Measurements from ENCODE around the gene ELL2. TPM values are rescaled to one million over a fixed set of nuclear protein-coding genes. Genes with fewer than 3 reads are reported as not detected.

ELL2 gene
- total RNA-seq, 1 experiment from 2014 or later = 0.54 TPM

DNA sequence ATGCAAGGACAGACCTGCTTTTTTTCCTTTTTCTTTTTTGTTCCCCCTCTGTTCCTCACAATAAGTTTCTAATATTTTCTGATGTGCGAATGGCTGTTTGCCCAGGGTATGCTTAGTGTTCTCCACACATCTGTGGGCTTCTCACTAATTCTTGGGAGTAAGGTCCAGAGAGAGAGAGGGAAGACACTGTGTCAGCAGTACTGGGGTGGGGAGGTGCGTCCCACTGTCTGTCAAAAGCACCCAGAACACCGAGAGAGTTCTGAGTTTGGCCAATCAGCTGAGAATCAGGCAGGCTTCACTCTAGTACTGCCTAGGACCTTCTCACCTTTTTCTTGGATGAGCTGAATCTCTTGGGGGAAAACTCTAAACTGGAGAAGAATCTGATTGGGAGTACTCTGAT lies 61.8 kb downstream of the ELL2 start:
- DNase-seq (ENCODE audit: low spot score) = no peak
- in situ Hi-C loops (cut with HindIII; ENCODE audit: low sequenced_read_pairs) = no loop called here

DNA sequence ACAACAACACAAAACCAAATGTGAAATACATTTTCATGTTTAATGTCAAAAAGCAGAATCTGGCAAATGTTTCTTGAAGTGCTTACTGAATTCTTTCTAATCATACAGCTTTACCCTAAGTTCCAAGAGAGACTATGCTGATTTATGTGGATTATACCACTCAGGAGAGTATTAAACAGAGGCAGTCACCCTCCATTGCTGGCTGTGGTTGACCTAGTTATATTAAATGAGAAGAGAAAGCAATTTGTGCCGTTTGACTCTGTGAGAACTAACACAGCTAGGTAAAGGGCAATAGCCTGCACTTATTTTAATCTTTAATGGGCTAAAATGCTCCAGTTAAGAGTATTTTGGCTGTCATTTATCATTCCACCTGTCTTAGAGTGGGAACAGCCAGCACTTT lies 62.6 kb downstream of the ELL2 start:
- DNase-seq (ENCODE audit: low spot score) = peak; percentile 37
- in situ Hi-C loops (cut with HindIII; ENCODE audit: low sequenced_read_pairs) = no loop called here

DNA sequence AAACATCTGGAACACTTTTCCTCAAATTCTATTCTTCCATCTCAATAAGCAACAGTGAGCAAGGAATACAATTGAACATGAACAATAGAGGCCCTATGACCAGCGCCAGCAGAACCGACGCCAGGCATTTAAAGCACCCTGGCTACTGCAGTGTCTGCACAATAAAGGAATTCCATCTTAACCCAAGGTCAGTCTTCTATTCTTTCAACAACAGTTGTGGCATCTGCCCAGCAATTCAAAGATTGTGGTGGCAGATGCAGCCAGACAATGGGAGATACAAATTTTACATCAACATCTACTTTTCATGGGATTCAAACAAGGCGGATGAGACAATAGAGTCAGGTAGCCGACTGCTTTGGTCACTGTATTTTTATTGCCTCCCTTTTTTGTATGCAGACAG lies 65.9 kb downstream of the ELL2 start:
- DNase-seq (ENCODE audit: low spot score) = no peak

DNA sequence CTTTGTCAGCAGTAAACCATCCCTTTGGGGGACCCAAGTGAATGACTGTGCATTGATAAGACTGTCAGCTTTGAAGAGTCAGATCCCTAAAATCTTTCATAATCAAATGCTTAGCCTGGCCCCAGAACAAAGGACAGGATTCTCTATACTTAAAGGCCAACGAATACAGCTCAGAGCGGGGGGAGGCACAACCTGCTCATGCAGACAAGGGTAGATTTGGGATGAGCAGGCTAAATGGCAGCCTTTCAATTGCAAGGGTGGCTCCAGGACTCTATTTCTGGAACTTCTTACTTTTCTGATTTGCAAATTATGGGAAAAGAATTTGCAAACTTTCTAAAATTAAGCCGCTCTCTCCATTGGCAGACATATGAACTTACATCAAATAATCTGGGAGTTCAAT lies 66.4 kb downstream of the ELL2 start:
- DNase-seq (ENCODE audit: low spot score) = no peak
- in situ Hi-C loops (cut with HindIII; ENCODE audit: low sequenced_read_pairs) = no loop called here

More for the DNA sequence above, 65.9 kb downstream of the ELL2 start:
- in situ Hi-C loops (cut with HindIII; ENCODE audit: low sequenced_read_pairs) = no loop called here

DNA sequence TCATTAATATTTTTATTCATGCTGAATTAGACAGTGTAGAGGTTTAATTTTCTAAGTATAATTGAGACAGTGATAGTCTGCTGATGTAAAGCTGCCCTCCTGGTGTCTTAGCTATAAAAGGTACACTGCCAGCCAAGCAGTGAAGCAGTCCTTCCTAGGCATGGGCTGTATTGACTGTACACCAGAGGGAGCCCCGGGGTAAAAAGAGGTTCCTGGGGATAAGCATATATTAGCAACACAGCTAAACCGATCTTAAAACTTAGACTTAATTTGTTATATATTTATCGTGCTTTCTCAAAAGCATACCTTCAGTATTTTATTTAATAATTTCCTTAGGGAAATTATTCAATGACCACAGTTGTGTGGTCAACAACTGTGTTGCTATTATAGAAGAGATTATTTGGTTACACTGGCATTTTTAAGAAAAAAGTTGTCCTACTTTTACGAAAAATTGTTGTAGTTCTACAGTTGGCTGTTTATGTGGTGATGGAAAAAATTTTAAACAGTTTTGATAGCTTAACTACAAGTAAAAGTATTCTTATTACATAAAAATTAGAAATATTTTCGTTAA lies 68.8 kb downstream of the ELL2 start:
- no peak for DNase-seq (ENCODE audit: low spot score)
- in situ Hi-C loops (cut with HindIII; ENCODE audit: low sequenced_read_pairs) = no loop called here

DNA sequence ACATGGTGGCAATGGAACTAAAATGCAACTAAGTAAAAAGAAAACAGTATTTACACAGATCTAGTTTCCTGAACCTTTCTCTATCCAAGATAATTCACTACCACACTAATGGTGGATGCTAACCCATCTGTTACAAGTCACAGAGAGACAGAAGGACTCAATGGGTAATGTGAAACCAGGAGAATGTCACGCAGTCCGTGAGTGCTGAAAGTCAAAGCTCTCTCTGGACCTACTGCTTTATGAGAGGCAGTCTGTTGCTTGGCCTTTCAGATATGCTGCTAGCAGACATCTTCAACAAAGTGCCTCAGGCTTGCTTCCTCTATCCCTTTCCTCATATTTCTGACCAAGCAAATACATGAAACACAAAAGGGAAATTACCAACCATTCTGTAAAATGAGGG lies 70.2 kb downstream of the ELL2 start:
- no peak for DNase-seq (ENCODE audit: low spot score)
- in situ Hi-C loops (cut with HindIII; ENCODE audit: low sequenced_read_pairs) = no loop called here

DNA sequence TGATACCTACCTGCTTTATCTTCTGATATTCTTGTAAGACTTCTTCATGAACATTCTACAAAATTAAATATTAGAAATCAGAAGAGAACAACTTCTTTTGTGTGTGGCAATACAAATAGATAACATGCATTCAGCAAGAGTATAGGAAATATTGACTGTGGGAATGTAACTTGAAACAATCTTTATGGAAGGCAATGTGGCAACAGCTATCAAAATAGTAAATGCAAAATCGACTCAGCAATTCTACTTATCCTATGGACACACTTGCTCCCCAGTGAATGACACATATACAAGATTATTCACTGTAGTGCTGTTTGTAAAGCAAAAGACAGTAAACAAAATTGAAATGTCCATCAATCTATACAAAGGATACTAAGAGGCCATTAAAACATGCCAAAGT lies 72.6 kb downstream of the ELL2 start:
- in situ Hi-C loops (cut with HindIII; ENCODE audit: low sequenced_read_pairs) = no loop called here
- DNase-seq (ENCODE audit: low spot score) = no peak

DNA sequence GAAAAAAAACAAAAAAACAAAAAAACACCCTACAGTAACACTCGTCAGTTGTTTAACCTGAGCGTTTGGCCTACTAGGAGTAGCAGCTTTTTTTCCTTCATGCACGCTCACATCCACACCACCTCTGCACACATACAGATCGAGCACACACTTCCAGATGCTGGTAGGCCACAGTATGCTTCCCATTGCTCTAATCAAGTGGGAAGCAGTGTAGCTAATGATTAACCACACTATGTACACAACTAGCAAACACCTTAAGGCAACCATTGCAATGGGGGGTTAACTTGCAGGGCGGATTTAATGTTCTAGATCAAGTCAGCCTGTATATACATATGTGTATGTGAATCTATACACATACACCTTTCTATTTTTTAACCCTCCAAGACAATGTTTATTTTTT lies 73.7 kb downstream of the ELL2 start:
- in situ Hi-C loops (cut with HindIII; ENCODE audit: low sequenced_read_pairs) = no loop called here
- DNase-seq (ENCODE audit: low spot score) = no peak

DNA sequence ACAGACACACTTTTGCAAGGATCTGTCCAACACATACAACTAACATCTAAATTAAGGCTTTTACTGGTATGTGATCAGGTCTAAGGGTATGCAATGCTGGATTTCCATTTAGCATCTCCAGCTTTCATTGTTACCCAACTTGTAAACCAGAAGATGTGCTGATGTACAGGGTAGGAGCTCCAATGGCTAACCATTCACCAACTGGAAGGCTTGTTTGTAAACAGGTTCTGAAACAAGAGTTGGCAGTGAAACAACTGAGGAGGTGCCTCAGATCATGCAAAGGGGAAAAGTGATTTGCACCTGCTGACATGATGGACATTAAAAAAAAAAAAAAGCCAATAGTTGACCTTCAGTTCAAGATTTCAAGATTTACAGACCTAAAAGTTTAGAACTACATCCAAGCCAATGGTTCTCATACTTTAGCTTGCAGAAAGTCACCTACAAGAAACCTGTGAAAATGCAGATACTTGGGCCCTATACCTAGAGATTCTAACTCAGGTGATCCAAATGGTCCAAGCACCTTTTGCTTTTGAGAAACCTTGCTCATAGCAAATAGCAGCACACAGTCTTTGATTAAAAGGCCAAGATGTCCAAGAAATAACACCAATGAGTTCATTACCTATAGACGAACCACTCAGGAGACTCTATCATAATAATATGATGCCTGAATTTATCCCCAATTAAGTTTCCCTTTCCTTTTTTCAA lies 75.2 kb downstream of the ELL2 start:
- in situ Hi-C loops (cut with HindIII; ENCODE audit: low sequenced_read_pairs) = no loop called here
- DNase-seq (ENCODE audit: low spot score) = no peak

DNA sequence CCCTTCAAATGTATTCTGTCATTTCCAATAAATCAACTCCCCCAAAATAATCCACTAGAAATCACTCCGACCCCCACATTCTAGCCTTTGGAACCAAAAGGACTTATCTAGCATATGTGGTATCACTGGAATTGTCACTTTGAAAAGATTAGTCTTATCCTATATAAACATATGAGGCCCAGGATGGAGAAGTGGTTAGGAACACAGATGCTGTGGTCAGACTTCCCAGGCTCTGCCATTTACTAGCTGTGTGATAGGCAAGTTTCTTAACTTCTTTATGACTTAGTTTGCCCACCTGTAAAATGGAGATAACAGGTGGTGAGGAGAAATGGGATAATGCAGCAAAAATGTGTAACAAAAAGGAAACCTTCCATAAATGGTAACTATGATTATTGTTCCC lies 77.1 kb downstream of the ELL2 start:
- no peak for DNase-seq (ENCODE audit: low spot score)
- in situ Hi-C loops (cut with HindIII; ENCODE audit: low sequenced_read_pairs) = no loop called here

DNA sequence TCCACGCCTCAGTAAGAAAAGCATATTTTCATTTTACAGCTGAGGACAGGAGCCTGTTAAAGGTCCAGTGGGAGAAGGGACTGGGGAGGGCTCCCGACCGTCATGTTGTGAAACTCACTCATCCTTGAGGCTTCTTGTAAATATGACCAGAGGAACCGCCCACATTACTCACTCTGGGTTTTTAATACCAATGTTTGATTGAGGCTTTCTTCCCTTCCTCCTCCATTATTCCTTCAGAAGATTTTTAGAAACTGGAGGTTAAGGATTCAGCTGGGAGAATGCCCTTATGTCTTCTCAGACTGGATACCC lies 77.7 kb downstream of the ELL2 start:
- no peak for DNase-seq (ENCODE audit: low spot score)
- in situ Hi-C loops (cut with HindIII; ENCODE audit: low sequenced_read_pairs) = no loop called here

DNA sequence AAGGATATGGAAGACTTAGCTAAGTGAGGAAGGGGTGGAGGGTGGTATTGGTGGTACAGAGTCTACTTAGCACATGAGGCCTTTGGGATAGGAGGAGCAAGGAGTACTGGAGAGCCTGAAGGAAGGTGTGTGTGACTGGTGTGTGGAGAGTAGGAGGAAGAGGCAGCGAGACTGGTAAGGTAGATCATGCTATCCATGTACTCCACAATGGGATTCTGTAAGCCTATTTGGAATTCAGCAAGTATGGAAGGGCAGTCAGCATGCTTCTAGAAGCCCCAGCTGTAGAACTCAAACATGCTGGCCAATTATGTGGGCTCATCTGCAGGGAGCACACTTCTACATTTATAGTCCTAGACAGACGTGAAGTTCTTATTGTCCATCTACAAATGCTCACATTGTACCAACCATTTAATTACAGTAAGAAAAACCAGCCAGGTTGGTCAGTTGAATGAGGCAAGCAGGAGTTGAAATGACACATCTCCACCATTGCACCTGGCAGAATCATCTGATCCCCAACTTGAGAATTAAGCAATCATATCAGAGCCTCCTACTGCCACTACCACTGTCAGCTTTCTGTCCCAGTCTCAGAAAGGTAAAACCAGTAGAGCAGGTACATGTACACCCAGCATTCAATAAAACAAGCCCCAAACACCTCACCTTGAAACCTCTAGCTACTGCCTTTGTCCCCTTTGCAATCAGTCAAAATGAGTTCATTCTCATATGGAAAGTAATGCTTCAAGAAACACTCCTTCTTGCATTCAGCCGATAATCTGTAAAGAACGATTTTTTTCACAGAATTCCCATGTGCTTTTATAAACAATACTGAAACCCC lies 78.2 kb downstream of the ELL2 start:
- no peak for DNase-seq (ENCODE audit: low spot score)
- in situ Hi-C loops (cut with HindIII; ENCODE audit: low sequenced_read_pairs) = no loop called here

DNA sequence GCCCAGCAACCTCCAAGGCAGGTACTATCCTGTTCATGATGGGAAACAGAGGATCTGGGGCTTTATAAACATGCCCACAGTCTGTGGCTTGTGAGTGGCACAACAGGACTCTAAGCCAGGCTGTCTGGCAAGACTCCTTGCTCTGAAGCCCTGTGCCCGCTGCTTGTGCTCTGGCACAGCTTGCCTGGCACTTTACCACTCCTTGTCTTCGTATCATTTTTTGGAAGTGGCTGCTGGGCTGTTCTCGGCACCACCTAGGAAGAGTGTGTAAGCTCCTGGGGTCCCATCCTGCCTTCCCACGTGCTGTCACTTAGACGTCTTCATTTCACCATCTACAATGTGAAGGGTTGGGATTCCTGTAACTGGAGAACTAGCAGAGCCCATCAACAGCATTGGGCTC lies 79.8 kb downstream of the ELL2 start:
- in situ Hi-C loops (cut with HindIII; ENCODE audit: low sequenced_read_pairs) = no loop called here
- DNase-seq (ENCODE audit: low spot score) = peak; percentile 91

DNA sequence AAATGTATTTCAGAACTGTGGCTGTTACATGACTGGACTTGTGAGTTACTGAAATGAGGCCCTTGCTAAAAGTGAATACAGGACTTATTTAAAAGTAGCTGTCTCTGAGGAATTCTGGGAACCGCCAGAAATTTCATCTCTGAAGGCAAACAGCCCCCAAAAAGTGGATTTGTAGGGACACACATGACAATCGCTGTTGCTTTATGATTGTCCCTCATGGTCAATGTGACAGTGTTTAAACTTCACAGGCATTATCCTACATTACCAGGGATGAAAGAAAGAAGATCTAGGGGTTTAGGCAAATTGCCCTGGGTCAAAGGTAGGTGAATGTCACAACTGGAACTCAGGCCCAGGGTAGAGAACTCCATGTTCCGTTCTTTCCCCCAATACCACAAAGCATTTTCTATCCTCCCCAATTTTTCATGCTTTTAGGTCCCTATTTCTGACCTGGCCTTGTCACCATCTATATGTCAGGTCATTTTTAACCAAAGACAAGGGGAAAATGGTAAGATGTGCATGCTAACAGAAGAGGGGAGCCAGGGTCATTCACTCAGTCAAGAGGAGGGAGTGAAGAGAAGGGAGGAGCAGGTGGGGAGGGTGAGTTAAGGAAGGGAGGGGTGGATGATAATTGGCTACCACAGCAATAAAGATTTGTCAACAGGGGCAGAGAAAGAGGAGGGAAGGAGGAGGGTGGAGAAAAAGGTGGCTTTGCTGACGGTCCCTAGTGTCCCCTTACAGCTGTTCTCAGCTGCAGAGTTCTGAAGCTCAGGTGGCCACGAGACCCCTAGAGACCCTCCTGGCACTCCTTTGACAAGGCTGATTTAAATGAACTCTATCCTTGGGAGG lies 81.3 kb downstream of the ELL2 start:
- DNase-seq (ENCODE audit: low spot score) = no peak
- in situ Hi-C loops (cut with HindIII; ENCODE audit: low sequenced_read_pairs) = no loop called here

DNA sequence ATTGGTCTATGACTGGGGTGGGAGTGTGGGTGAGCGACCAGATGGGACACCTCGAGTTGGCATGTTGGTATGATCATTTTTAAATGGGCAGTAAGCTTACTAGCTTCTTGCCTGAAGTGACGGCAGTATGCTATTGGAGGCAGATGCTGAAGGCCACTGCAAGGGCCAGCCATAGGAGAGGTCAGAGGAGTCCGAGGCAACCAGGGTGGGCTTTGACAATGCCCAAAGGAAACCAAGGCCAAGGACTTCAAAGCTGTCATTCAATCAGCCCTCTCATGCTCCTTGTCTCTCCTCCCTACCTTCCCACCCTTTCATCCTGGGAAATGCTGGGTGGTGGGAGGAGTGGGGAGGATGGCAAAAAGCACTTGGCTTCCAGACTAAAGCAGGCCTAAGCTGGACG lies 82.0 kb downstream of the ELL2 start:
- in situ Hi-C loops (cut with HindIII; ENCODE audit: low sequenced_read_pairs) = no loop called here
- DNase-seq (ENCODE audit: low spot score) = no peak

DNA sequence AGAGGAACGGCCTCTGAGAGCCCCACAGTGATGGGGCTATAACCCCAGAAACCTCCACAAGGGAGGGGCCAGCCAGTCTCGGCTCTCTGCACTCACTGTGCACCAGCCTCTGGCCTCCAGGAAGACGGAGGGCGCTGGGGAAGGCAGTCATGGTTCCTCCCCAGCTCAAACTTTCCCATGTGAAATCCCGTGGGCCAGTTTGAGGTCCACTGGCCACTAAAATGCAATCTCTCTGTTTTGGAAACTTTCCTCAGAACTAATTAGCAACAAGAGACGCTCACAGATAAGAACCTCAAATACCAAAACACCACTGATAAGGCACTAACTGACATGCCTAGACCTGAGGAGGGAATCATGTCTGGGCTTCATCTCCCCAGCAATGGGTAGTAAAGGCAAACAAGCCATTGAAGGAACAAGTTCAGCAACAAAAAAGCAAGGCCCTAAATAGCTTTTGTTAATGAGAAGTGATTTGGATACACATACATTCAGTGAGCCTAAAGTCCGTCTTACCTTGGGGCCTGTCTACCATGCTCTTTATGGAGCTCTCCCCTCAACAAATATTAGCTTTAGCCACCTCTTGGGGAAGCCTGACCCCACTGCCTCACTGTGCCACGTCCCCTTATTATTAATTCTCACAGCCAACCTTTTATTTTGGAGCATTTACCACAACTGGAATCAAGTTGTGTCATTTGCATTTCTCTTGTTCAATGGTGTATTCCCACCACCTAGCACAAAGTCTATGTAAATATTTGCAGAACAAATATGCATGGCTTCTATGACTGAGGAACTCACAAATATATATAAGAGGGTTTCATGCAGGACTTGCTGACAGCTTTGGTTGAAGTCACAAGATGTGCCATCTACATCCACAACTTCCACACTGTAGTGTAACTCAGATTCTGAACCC lies 83.0 kb downstream of the ELL2 start:
- in situ Hi-C loops (cut with HindIII; ENCODE audit: low sequenced_read_pairs) = no loop called here
- DNase-seq (ENCODE audit: low spot score) = no peak

DNA sequence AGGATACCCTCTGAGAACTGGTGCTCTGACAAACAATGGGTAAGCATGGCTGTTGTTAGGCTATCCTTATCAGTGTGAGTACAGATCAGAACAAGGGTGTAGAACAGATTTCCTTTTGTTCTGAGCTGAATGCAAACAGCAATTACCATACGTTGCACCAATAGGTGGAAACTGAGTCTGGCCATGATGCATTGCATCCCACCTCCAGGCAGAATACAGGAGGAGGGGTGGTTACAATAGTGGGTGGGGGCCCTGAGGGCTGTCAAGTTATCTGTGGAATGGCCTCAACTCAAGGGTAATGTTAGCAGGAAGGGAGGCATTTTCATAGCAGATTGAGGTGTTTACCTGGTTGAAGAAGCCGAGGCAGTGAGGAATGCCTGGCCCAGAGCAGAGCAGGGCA lies 84.9 kb downstream of the ELL2 start:
- no peak for DNase-seq (ENCODE audit: low spot score)
- in situ Hi-C loops (cut with HindIII; ENCODE audit: low sequenced_read_pairs) = no loop called here

DNA sequence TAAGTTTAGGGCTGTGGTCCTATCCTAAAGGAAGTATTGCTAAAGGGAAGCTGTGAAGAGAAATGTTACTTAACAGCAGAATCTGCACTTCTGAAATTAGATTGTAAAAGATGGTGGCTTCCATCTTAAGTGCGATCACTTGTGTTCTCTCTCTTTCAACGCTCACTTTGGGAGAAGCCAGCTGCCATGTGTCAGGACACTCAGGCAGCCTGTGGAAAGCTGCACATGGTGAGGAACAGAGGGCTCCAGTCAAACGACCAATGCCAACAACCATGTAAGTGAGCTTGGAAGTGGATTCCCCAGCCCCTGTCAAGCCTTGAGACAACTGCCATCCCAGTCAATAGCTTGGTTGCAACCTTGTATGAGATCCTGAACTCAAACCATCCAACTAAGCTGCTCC lies 87.4 kb downstream of the ELL2 start:
- no peak for DNase-seq (ENCODE audit: low spot score)
- in situ Hi-C loops (cut with HindIII; ENCODE audit: low sequenced_read_pairs) = no loop called here

DNA sequence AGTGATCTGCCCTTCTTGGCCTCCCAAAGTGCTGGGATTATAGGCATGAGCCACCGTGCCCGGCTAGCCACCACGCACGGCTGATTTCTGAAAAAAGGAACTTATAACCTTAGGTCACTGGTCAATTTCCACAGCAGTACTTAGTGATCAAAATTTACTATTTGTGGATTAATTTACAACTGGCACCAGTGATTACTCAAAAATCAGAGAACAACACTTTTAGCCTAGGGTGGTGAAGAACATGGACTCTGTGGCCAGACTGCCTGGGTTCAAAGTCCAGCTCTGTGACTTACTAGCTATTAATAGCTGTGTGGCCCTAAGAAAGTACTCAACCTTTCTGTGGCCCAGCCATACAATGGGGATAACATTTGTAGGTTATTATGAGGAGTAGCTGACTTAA lies 88.3 kb downstream of the ELL2 start:
- in situ Hi-C loops (cut with HindIII; ENCODE audit: low sequenced_read_pairs) = no loop called here
- no peak for DNase-seq (ENCODE audit: low spot score)
